ENCODE results near the gene GGT5.
A peak's percentile ranks its signal among the peaks of the same experiment; 100 is the strongest.
"Not testable (repeated sequence)": the region's sequence is repeated elsewhere in the genome, so short reads cannot be mapped to it uniquely, and the experiment has no call there.

Gene GGT5

GRCh38 chr22:24245030-24245431, at the start of gene GGT5:
Gene GGT5 (minus strand): TSS chr22:24245082. CDS start chr22:24244725, 357 bp downstream.
- DNase-seq = not testable (repeated sequence)

GRCh38 chr22:24292202-24292830, 47.4 kb upstream of the GGT5 start:
- DNase-seq = not testable (repeated sequence)

GRCh38 chr22:24291515-24292201, 46.8 kb upstream of the GGT5 start:
- DNase-seq = no peak

- DNase-seq = no peak
Measured at GRCh38 chr22:24290459-24290858, 45.6 kb upstream of the GGT5 start.

GRCh38 chr22:24289741-24290163, 44.9 kb upstream of the GGT5 start:
- no peak for DNase-seq

- DNase-seq = no peak
Measured at GRCh38 chr22:24289114-24289513, 44.2 kb upstream of the GGT5 start.

GRCh38 chr22:24287801-24288200, 42.9 kb upstream of the GGT5 start:
- DNase-seq = not testable (repeated sequence)

- DNase-seq = not testable (repeated sequence)
Measured at GRCh38 chr22:24287212-24287611, 42.3 kb upstream of the GGT5 start.

- no peak for DNase-seq
Measured at GRCh38 chr22:24285245-24285644, 40.4 kb upstream of the GGT5 start.

GRCh38 chr22:24284747-24285203, 39.9 kb upstream of the GGT5 start:
- no peak for DNase-seq

GRCh38 chr22:24282401-24282800, 37.5 kb upstream of the GGT5 start:
- no peak for DNase-seq

GRCh38 chr22:24280363-24280762, 35.5 kb upstream of the GGT5 start:
- DNase-seq = not testable (repeated sequence)

- not testable (repeated sequence) for DNase-seq
Measured at GRCh38 chr22:24274696-24275405, 30.0 kb upstream of the GGT5 start.

GRCh38 chr22:24273906-24274305, 29.0 kb upstream of the GGT5 start:
- not testable (repeated sequence) for DNase-seq

- not testable (repeated sequence) for DNase-seq
Measured at GRCh38 chr22:24273031-24273430, 28.1 kb upstream of the GGT5 start.

GRCh38 chr22:24271386-24271854, 26.5 kb upstream of the GGT5 start:
- no peak for DNase-seq

GRCh38 chr22:24270556-24271385, 25.9 kb upstream of the GGT5 start, which contains the start of gene SPECC1L:
Gene SPECC1L (plus strand): TSS chr22:24270831. CDS start chr22:24302232, 31,401 bp downstream.
- DNase-seq = peak; percentile 91

GRCh38 chr22:24266495-24266894, 21.6 kb upstream of the GGT5 start:
- not testable (repeated sequence) for DNase-seq

- no peak for DNase-seq
Measured at GRCh38 chr22:24265734-24266133, 20.9 kb upstream of the GGT5 start.

- DNase-seq = not testable (repeated sequence)
Measured at GRCh38 chr22:24264329-24264896, 19.5 kb upstream of the GGT5 start.

GRCh38 chr22:24263479-24263878, 18.6 kb upstream of the GGT5 start:
- DNase-seq = not testable (repeated sequence)

- DNase-seq = not testable (repeated sequence)
Measured at GRCh38 chr22:24262185-24262749, 17.4 kb upstream of the GGT5 start.

Data from CD4-positive, alpha-beta T cell treated with Interleukin-15 for 1 hour (primary cell).